CD4-positive, alpha-beta T cell treated with Interleukin-15 for 4 hours (primary cell): ENCODE data around the gene RFFL.

Experiments
- DNase-seq: peaks from one replicate; pipeline ENCODE4 v3.0.0-alpha.2; 2020; ENCODE audit warnings: low spot score

RFFL gene

GRCh38 chr17:34961093-34961911 lies 102.2 kb downstream of the RFFL start, which contains the start of the genes CCT6B and ZNF830:
Gene CCT6B, minus strand, starts transcription at chr17:34961460. Its CDS starts 67 bp downstream, at chr17:34961393.
Gene ZNF830, plus strand, starts transcription at chr17:34961540. Its CDS starts 27 bp downstream, at chr17:34961567.
- peak; percentile 90 for DNase-seq

GRCh38 chr17:34958438-34958837 lies 105.1 kb downstream of the RFFL start:
- no peak for DNase-seq
